ENCODE results near the gene RNPEPL1. TPM values are rescaled to one million over a fixed set of nuclear protein-coding genes. Genes with fewer than 3 reads are reported as not detected.
A peak's percentile ranks its signal among the peaks of the same experiment; 100 is the strongest.

Gene RNPEPL1
- total and polyA plus RNA-seq, 12 donors = 5.1 to 259 (median 59.5) TPM

- 66 to 74% (median 70%) methylated on average over 15 to 16 of the region's 16 CpGs for WGBS, 4 donors
- Histone ChIP-seq H3K27me3 (no peaks in the 10 kb centered on the region), H3K36me3 (replicated peaks in 1 of 2) (peaks cover 0 to 19% of the 10 kb centered on the region in 2 donors), H3K27ac (no peak overlapping the region), H3K4me1 (replicated peaks in 1 of 2) (peaks cover 19 to 28% of the 10 kb centered on the region in 2 donors), H3K9me3 (replicated peaks in 1 of 3) (no peaks in the 10 kb centered on the region), H3K4me3 (no peak overlapping the region)
- intact Hi-C loops (cut with DNase I) = no loop called here
- TF ChIP-seq CTCF (IDR thresholded peaks at IDR 0.05) (no peak), POLR2A (IDR thresholded peaks at IDR 0.05) (no peak)
- no peak for DNase-seq
Observed at GRCh38 chr2:240589850-240590525, 21.7 kb downstream of the RNPEPL1 start.

- Histone ChIP-seq H3K36me3 (replicated peaks in 1 of 2) (peaks cover 0 to 21% of the 10 kb centered on the region in 2 donors), H3K27me3 (no peaks in the 10 kb centered on the region), H3K4me1 (replicated peaks in 1 of 2) (peaks cover 12 to 21% of the 10 kb centered on the region in 2 donors), H3K27ac (no peak overlapping the region), H3K9me3 (replicated peaks in 1 of 3) (no peaks in the 10 kb centered on the region), H3K4me3 (no peak overlapping the region)
- peak in 1 of 7 donors; percentile 10 for DNase-seq
- intact Hi-C loops (cut with DNase I) = no loop called here
- TF ChIP-seq POLR2A (IDR thresholded peaks at IDR 0.05) = no peak
- no peak for TF ChIP-seq CTCF (IDR thresholded peaks at IDR 0.05)
- 95 to 100% (median 97%) methylated on average over 11 to 21 of the region's 21 CpGs for WGBS, 4 donors
Observed at GRCh38 chr2:240590681-240591111, 22.4 kb downstream of the RNPEPL1 start.

- Histone ChIP-seq H3K4me3 (no peak overlapping the region), H3K9me3 (replicated peaks in 1 of 3) (no peaks in the 10 kb centered on the region), H3K36me3 (replicated peaks in 1 of 2) (peaks cover 0 to 21% of the 10 kb centered on the region in 2 donors), H3K27me3 (no peaks in the 10 kb centered on the region), H3K27ac (no peak overlapping the region), H3K4me1 (replicated peaks in 1 of 2) (peaks cover 12 to 19% of the 10 kb centered on the region in 2 donors)
- TF ChIP-seq POLR2A (IDR thresholded peaks at IDR 0.05) = no peak
- TF ChIP-seq CTCF (IDR thresholded peaks at IDR 0.05) = no peak
- 89 to 93% (median 91%) methylated on average over 6 of the region's 6 CpGs for WGBS, 4 donors
- intact Hi-C loops (cut with DNase I) = no loop called here
- no peak for DNase-seq
Observed at GRCh38 chr2:240591226-240591625, 22.9 kb downstream of the RNPEPL1 start.

GRCh38 chr2:240591784-240592183 lies 23.5 kb downstream of the RNPEPL1 start:
- TF ChIP-seq POLR2A (IDR thresholded peaks at IDR 0.05) (no peak), CTCF (IDR thresholded peaks at IDR 0.05) (no peak)
- no peaks in the 10 kb centered on the region for H3K9me3 ChIP-seq (replicated peaks in 1 of 3)
- WGBS, 4 donors = 91 to 96% (median 94%) methylated on average over 10 to 13 of the region's 13 CpGs
- peaks cover 12 to 19% of the 10 kb centered on the region in 2 donors for H3K4me1 ChIP-seq (replicated peaks in 1 of 2)
- H3K27ac ChIP-seq = no peak overlapping the region
- intact Hi-C loops (cut with DNase I) = no loop called here
- H3K27me3 ChIP-seq = no peaks in the 10 kb centered on the region
- DNase-seq = no peak
- H3K36me3 ChIP-seq (replicated peaks in 1 of 2) = peaks cover 0 to 21% of the 10 kb centered on the region in 2 donors
- no peak overlapping the region for H3K4me3 ChIP-seq

All from adrenal gland (tissue), 12 donors.